Measurements from ENCODE around the gene RCCD1. TPM values are rescaled to one million over a fixed set of nuclear protein-coding genes. Genes with fewer than 3 reads are reported as not detected.

Gene RCCD1
- total RNA-seq, 1 experiment from 2014 or later: 38.5 TPM

DNA sequence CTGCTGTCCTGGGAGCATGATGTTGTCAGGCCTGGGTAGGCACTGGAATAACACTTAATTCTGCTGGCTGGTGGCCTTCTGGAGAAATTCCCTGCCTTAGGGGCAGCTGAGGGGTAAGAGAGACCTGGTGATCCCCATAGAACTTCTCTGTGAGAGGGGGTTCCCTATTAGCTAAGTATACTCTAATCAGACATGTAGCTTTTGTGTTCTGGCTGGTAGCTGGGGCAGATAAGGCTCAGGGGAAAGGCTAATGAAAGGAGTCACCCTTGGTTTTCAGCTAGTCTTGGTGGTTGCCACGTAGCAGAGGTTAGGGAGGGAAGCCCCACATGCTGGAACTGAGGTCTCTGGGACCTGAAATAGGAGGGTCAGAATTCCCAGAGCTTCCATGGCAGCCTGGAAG, 21.4 kb upstream of the RCCD1 start:
- Histone ChIP-seq H3K79me2 (ENCODE audit: insufficient read depth, low read length) (peaks cover 25% of the 10 kb centered on the region; the same call in 1 of the 2 replicates), H3K4me2 (ENCODE audit: low read length) (no peak overlapping the region), H3K27me3 (ENCODE audit: insufficient read depth, low read length) (no peaks in the 10 kb centered on the region), H3K4me1 (ENCODE audit: control insufficient read depth in 1 of 2, insufficient read depth in 2 of 2, low read length in 2 of 2) (peaks cover 20 to 53% of the 10 kb centered on the region in 2 experiments; a peak in 3 of 4 replicates), H3K9ac (ENCODE audit: low read length) (no peak overlapping the region), H3K4me3 (replicated peaks in 1 of 2; ENCODE audit: low read depth in 1 of 2, low read length in 2 of 2) (no peak overlapping the region), H3K27ac (ENCODE audit: low read depth, low read length) (no peak overlapping the region; the same call in 1 of the 2 replicates), H3K9me3 (ENCODE audit: control insufficient read depth in 1 of 2, insufficient read depth in 1 of 2, low read depth in 1 of 2, low read length in 2 of 2) (no peaks in the 10 kb centered on the region), H2AFZ (ENCODE audit: low read depth, low read length, poor library complexity, severe bottlenecking) (no peak overlapping the region), H4K20me1 (ENCODE audit: insufficient read depth) (no peaks in the 10 kb centered on the region), H3K36me3 (ENCODE audit: control insufficient read depth in 1 of 2, insufficient read depth in 2 of 2, low read length in 2 of 2) (peaks cover 6% of the 10 kb centered on the region in 2 experiments; a peak in 2 of 4 replicates), H3K9me2 (ENCODE audit: insufficient read depth) (no peaks in the 10 kb centered on the region)
- ATAC-seq (no peak), DNase-seq (ENCODE audit: low read depth, low spot score) (no peak)
- ChIA-PET RAD21 (ENCODE audit: low non-redundant PET in 1 of 2, low total read pairs in 2 of 2, uncharacterized antibody in 2 of 2, unreplicated experiment in 2 of 2) (interaction anchor here in 1 of 2 experiments (0.7 kb wide), 1 partner anchor 216 kb away, joined by 3 read pairs; the partner anchor contains the start of gene BLM), POLR2A (no interaction called here), CTCF (interaction anchor here (0.9 to 6.9 kb wide), 11 partner anchors 22 to 706 kb away, joined by 3 to 70 read pairs (median 16); partner anchors contain the start of genes MAN2A2 and RCCD1)
- intact Hi-C loops (cut with micrococcal nuclease): loop anchor here (5.0 kb wide), 1 partner anchor 99 kb away; no protein-coding TSS in a partner anchor
- BruUV-seq (replicated peaks): no TSS peak
- TF ChIP-seq FOSL1 (IDR thresholded peaks at IDR 0.05; ENCODE audit: low read depth): no peak
- no peak for TF ChIP-seq ZFX (IDR thresholded peaks at IDR 0.05)
- no peak for TF ChIP-seq SIN3A (IDR thresholded peaks at IDR 0.05; ENCODE audit: low read depth)
- TF ChIP-seq SRF (IDR thresholded peaks at IDR 0.05; ENCODE audit: low read depth): no peak
- TF ChIP-seq MAX (IDR thresholded peaks at IDR 0.05): no peak
- TF ChIP-seq EZH2phosphoT487 (IDR thresholded peaks at IDR 0.05; ENCODE audit: borderline replicate concordance): no peak
- TF ChIP-seq, protein P1, sequence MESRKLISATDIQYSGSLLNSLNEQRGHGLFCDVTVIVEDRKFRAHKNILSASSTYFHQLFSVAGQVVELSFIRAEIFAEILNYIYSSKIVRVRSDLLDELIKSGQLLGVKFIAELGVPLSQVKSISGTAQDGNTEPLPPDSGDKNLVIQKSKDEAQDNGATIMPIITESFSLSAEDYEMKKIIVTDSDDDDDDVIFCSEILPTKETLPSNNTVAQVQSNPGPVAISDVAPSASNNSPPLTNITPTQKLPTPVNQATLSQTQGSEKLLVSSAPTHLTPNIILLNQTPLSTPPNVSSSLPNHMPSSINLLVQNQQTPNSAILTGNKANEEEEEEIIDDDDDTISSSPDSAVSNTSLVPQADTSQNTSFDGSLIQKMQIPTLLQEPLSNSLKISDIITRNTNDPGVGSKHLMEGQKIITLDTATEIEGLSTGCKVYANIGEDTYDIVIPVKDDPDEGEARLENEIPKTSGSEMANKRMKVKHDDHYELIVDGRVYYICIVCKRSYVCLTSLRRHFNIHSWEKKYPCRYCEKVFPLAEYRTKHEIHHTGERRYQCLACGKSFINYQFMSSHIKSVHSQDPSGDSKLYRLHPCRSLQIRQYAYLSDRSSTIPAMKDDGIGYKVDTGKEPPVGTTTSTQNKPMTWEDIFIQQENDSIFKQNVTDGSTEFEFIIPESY (IDR thresholded peaks at IDR 0.05; ENCODE audit: extremely low read depth, insufficient replicate concordance, low read length): no peak
- no peak for TF ChIP-seq POLR2A (IDR thresholded peaks at IDR 0.05; ENCODE audit: borderline replicate concordance, extremely low read depth, insufficient read depth, insufficient read length)
- TF ChIP-seq, protein P2, sequence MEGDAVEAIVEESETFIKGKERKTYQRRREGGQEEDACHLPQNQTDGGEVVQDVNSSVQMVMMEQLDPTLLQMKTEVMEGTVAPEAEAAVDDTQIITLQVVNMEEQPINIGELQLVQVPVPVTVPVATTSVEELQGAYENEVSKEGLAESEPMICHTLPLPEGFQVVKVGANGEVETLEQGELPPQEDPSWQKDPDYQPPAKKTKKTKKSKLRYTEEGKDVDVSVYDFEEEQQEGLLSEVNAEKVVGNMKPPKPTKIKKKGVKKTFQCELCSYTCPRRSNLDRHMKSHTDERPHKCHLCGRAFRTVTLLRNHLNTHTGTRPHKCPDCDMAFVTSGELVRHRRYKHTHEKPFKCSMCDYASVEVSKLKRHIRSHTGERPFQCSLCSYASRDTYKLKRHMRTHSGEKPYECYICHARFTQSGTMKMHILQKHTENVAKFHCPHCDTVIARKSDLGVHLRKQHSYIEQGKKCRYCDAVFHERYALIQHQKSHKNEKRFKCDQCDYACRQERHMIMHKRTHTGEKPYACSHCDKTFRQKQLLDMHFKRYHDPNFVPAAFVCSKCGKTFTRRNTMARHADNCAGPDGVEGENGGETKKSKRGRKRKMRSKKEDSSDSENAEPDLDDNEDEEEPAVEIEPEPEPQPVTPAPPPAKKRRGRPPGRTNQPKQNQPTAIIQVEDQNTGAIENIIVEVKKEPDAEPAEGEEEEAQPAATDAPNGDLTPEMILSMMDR (IDR thresholded peaks at IDR 0.05 in 2 of 3, conservative IDR thresholded peaks at IDR 0.05 in 1 of 3; ENCODE audit: borderline replicate concordance in 1 of 3, insufficient read depth in 1 of 3, low read depth in 2 of 3, low read length in 2 of 3): no peak
- TF ChIP-seq EGR1 (IDR thresholded peaks at IDR 0.05; ENCODE audit: low read depth): no peak
- TF ChIP-seq YY1 (IDR thresholded peaks at IDR 0.05; ENCODE audit: extremely low read depth, insufficient replicate concordance, low read depth, low read length): no peak
- TF ChIP-seq SP1 (IDR thresholded peaks at IDR 0.05; ENCODE audit: low read depth): no peak
